ENCODE results near the gene NAA11.
"Not testable (repeated sequence)": the region's sequence is repeated elsewhere in the genome, so short reads cannot be mapped to it uniquely, and the experiment has no call there.

The NAA11 gene

GRCh38 chr4:79308137-79308536 lies 17.7 kb downstream of the NAA11 start:
- no peak for DNase-seq

- DNase-seq, result no peak
Observed at GRCh38 chr4:79306795-79307194, 19.1 kb downstream of the NAA11 start.

- DNase-seq, result no peak
Observed at GRCh38 chr4:79300280-79300679, 25.6 kb downstream of the NAA11 start.

GRCh38 chr4:79298484-79298883 lies 27.4 kb downstream of the NAA11 start:
- DNase-seq, result no peak

- DNase-seq, result no peak
Observed at GRCh38 chr4:79298027-79298426, 27.8 kb downstream of the NAA11 start.

- no peak for DNase-seq
Observed at GRCh38 chr4:79297479-79297878, 28.4 kb downstream of the NAA11 start.

GRCh38 chr4:79296768-79297428 lies 29.0 kb downstream of the NAA11 start:
- DNase-seq, result no peak

GRCh38 chr4:79295086-79295485 lies 30.8 kb downstream of the NAA11 start:
- no peak for DNase-seq

GRCh38 chr4:79294064-79294463 lies 31.8 kb downstream of the NAA11 start:
- no peak for DNase-seq

- no peak for DNase-seq
Observed at GRCh38 chr4:79292008-79292407, 33.9 kb downstream of the NAA11 start.

GRCh38 chr4:79290376-79290775 lies 35.5 kb downstream of the NAA11 start:
- DNase-seq, result no peak

- no peak for DNase-seq
Observed at GRCh38 chr4:79288185-79288584, 37.7 kb downstream of the NAA11 start.

GRCh38 chr4:79287718-79288117 lies 38.1 kb downstream of the NAA11 start:
- DNase-seq, result no peak

GRCh38 chr4:79287076-79287475 lies 38.8 kb downstream of the NAA11 start:
- DNase-seq, result no peak

- no peak for DNase-seq
Observed at GRCh38 chr4:79281566-79282359, 44.1 kb downstream of the NAA11 start.

GRCh38 chr4:79277467-79277866 lies 48.4 kb downstream of the NAA11 start:
- not testable (repeated sequence) for DNase-seq

GRCh38 chr4:79273915-79274314 lies 51.9 kb downstream of the NAA11 start:
- DNase-seq, result no peak

- no peak for DNase-seq
Observed at GRCh38 chr4:79272761-79273160, 53.1 kb downstream of the NAA11 start.

- no peak for DNase-seq
Observed at GRCh38 chr4:79272126-79272525, 53.7 kb downstream of the NAA11 start.

GRCh38 chr4:79267671-79268070 lies 58.2 kb downstream of the NAA11 start:
- no peak for DNase-seq
